ENCODE measurements around the gene CRYBA4. TPM values are rescaled to one million over a fixed set of nuclear protein-coding genes. Genes with fewer than 3 reads are reported as not detected.

CRYBA4 gene
- total RNA-seq, 1 donor from 2014 or later, result not detected

DNA sequence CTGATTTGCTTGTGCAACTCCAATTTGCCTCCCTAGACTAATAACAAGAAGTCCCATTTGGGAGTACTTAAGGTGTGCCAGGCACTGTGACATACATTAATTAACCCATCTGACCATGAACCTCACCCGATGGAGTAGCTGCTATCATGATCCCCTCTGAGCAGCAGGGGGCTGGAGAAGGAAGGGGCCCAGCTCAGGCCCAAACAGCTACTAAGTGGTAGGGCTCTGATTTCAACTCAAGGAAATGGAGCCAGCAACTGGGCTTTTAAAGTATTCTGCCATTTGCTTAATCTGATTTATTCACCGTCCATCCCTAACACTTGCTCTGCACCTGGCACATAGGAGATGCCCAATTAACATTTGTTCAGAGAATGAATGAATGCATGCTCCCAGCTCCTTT, 5.1 kb upstream of the CRYBA4 start:
- intact Hi-C loops (cut with DNase I), result no loop called here
- ATAC-seq (no peak), DNase-seq (ENCODE audit: missing footprints) (no peak)

DNA sequence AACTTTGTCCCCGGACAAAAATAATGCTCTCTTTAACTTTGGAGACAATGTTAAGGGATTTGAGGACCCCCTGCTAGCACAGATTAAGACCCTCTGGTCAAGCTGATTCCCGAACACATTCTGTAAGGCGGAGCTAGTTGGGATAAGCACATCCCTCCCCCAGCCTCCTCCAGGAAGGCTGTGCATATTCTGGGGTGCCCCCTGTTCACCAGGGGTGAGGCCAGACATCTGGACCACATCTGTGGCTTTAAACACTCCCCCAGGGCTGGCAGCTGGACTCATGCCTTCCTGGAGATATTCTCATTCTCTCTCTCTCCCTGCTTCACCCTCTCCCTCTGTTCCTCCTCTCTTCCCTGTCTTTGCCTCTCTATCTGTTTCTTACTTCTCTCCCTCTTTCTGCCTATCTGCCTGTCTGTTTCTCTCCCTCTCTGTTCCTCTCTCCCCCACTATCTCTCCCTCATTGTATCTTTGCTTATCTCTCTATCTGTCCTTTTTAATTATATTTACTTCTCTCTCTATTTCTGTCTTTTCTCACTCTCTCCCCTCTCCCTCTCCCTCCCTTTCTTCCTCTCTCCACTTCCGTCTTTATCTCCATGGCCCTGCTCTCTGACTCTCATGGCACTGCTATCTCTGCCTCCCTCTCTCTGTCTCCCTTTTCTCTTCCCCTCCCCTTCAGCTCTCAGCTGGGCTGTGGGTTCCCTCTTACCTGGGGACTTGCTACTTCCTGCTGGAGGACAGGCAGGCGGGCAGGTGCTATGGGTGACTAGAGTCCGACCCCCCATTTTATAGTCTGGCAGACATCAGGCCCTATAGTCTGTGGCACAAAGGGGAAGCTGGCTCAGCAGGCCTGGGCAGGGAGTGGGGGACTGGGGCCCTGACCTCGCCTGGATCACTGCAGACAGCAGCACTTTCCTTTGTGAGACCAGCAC, 4.2 kb upstream of the CRYBA4 start, which contains the start of gene CRYBB1:
CRYBB1 (minus strand) TSS at position 757 of the 929 bp plus-strand sequence. CDS start 1,708 bp downstream, outside the sequence.
- DNase-seq (ENCODE audit: missing footprints) (peak; percentile 69), ATAC-seq (peak; percentile 83)
- intact Hi-C loops (cut with DNase I), result no loop called here

DNA sequence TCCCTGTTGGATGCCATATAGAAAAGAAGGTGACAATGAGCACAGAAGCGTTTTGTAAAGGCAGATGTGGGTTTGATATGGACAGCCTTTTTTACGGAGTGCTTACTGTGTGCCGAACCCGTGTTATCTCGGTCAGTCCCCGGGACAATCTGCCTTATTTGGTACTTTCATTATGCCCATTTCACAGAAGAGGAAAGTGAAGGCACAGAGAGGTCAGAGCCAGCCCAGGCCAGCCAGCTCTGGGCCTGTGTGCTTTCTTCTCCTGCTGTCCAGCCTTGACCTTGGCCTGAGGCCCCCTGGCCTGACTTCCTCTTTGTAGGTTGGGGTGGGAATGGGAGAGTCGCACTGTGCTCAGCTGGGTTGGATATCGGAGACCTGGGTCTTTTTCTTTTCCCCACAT, 3.3 kb upstream of the CRYBA4 start:
- peak; percentile 7 for ATAC-seq
- DNase-seq (ENCODE audit: missing footprints), result no peak
- intact Hi-C loops (cut with DNase I), result no loop called here

DNA sequence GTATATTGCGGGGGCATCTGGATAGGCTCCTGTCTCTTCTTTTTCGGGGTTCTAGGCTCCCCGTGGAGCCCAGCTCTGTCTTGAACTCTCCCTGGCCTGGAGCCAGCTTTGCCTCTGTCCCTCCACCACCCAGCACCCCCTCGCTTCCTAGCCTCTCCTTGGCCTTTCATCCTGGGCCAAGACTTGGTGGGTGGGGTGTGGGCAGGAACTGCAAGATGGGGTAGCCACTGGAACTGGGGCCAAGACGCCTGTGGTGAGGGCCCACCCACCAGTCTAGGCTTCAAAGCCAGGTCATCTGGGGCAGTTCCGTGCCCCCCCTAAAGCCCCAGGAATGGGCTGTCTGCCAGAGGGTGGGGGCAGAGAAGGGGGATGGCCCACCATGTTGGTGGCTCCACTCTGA, 2.3 kb upstream of the CRYBA4 start:
- ATAC-seq, result no peak
- intact Hi-C loops (cut with DNase I), result no loop called here
- DNase-seq (ENCODE audit: missing footprints), result no peak

DNA sequence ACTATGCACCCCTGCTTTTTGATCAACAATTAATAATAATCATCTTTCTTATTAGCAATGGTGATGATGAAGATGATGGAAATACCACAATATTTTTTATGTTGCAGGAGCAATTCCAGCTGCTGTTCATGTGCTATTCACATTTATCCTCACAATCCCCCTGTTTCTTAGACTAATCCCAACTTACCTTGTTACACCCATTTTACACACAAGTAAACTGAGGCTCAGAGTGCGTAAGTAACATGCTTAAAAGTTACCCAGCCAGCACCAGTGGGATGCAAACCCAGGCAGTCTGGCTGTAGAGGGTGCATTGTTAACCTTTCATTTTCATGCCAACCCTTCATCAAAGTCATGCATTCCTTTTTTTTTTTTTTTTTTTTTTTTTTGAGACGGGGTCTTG, 1.6 kb upstream of the CRYBA4 start:
- intact Hi-C loops (cut with DNase I), result no loop called here
- DNase-seq (ENCODE audit: missing footprints), result no peak
- no peak for ATAC-seq

DNA sequence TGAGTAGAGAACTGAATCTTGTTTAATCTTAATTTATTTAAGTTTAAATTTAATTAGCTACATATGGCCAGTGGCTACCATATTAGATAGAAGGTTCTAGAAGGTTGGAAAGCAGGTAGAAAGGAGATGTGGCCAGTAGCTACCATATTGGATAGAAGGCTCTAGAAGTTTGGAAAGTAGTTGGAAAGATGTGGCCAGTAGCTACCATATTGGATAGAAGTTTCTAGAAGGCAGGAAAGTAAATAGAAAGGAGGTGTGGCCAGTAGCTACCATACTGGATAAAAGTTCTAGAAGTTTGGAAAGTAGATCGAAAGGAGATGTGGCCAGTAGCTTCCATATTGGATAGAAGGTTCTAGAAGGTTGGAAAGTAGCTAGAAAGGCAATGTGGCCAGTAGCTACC, 2.2 kb downstream of the CRYBA4 start:
- DNase-seq (ENCODE audit: missing footprints) (no peak), ATAC-seq (no peak)
- intact Hi-C loops (cut with DNase I), result no loop called here

DNA sequence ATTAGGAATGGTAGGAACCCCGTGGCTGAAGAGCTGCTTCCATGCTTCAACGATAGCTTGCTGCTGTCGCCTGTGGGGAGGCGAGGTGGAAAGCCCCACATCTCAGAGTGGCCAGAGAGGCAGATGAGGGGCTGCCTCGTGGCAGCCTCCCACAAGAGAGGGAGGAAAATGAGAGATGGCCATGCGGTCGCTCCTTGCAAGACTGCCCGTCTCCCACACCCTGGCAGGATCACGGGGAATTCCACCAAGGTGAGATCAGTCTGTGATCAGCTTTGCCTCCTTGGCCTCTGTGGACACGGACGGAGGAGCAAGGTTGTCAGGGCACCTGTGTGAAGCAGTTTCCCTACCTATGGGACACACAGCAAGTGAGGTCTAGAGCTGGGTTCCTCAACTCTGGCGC, 3.0 kb downstream of the CRYBA4 start:
- no peak for DNase-seq (ENCODE audit: missing footprints)
- intact Hi-C loops (cut with DNase I), result no loop called here
- ATAC-seq, result no peak

DNA sequence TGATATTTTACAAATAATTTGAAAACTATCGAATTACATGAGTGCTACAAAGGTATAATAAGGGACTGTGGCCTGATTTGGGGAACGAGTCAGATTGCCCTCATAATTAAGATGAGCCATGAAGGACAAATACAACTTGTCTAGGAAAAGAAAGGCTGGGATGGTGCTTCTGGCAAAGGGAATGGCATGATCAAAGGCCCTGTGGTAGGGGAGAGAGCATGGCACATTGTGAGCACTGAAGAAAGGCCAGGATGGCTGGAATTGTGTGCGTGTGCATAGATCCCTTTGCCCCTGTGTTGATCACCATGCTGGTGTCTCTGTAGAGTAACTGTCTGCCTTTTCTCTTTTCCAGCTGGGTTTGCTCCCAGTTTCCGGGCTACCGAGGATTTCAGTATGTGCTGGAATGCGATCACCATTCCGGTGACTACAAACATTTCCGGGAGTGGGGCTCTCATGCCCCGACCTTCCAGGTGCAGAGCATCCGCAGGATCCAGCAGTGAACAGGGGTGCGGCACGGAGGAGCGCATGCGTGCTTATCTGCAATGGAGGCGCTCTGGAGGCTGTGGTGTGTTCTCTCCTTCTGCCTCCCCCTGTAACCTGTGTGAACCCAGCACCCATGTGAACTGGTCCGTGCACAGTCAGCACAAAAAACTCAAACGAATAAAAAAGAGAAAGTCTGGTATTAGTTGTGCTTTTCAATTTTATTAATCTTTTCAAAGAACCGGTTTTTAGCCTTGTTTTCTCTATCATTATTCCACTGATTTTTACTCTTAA, 8.4 kb downstream of the CRYBA4 start:
- no peak for DNase-seq (ENCODE audit: missing footprints)
- no peak for ATAC-seq
- intact Hi-C loops (cut with DNase I), result no loop called here

DNA sequence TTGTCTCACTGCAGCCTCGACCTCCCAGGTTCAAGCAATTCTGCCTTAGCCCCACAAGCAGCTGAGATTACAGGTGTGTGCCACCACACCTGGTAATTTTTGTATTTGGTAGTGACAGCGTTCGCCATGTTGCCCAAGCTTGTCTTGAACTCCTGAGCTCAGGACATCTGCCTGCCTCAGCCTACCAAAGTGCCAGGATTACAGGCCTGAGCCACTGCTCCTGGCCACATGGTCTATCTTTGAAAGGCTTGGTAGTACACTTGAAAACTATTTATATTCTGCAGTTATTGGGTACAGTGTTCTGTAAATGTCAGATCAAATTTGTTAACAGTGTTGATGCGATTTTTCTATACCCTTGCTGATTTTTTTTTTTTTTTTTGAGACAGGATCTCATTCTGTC, 9.5 kb downstream of the CRYBA4 start:
- ATAC-seq (no peak), DNase-seq (ENCODE audit: missing footprints) (no peak)
- intact Hi-C loops (cut with DNase I), result no loop called here

DNA sequence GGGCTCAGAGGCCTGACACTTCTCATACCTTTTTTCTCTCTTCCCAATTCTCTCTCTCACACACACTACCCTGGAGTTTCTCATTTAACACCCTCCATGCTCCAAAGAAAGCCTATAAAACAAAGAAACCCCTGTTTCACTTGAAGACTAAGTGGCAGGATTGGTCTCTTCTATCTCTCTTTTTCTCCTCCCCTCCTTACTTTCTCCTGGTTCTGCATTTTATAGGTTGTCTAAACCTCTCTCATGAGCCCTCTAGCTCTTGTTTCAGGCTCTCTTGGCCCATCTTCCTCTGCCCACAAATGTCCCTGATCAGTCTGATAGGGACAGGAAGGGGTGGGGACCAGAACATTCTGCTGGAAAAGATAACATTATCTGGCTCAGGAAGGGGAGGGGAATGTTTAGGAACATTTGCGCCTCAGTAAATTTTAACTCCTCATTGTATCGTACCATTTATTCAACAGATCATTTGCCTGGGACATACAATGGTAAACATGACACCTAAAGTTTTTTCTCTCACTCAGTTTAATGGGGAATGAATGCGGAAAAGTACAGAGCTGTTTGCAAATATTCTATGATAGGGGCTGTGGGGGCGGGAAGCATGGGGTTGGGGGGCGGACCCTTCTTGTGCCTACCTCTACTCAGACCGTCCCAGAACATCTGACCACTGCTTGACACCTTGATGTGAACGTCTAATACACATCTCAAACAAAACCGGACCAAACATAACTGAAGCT, 10.8 kb downstream of the CRYBA4 start:
- no peak for DNase-seq (ENCODE audit: missing footprints)
- intact Hi-C loops (cut with DNase I), result no loop called here
- ATAC-seq, result peak; percentile 31

DNA sequence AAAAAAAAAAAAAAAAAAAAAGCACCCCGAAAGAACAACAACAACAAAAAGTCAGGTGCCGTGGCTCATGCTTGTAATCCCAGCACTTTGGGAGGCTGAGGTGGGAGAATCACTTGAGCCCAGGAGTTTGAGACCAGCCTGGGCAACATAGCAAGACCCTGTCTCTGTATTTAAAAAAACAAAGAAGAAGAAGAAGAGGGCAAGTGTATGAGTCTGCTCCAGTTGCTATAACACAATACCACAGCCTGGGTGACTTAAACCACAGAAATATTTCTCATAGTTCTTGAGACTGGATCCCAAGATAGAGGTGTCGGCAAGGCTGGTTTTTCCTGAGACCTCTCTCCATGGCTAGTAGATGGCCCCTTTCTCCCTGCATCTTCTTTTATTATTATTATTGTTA, 12.4 kb downstream of the CRYBA4 start:
- ATAC-seq, result no peak
- no peak for DNase-seq (ENCODE audit: missing footprints)
- intact Hi-C loops (cut with DNase I), result no loop called here

DNA sequence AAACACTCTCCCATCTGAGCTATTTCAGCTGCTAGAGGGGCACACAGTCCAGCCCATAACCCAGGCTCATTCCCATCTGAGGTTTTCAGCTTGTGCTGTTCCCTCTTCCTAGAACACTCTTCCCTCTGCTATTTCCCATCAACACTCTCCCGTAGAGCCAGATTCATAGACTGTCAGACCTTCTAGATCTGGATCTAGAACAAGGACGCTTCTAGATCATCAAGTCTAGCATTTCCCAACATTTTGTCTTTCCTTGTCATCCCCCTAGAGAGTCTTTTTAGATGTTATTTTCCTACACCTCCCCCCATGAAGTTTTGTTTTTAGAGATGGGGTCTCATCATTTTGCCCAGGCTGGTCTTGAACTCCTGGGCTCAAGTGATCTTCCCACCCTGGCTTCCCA, 13.4 kb downstream of the CRYBA4 start:
- DNase-seq (ENCODE audit: missing footprints) (no peak), ATAC-seq (no peak)
- intact Hi-C loops (cut with DNase I), result no loop called here

DNA sequence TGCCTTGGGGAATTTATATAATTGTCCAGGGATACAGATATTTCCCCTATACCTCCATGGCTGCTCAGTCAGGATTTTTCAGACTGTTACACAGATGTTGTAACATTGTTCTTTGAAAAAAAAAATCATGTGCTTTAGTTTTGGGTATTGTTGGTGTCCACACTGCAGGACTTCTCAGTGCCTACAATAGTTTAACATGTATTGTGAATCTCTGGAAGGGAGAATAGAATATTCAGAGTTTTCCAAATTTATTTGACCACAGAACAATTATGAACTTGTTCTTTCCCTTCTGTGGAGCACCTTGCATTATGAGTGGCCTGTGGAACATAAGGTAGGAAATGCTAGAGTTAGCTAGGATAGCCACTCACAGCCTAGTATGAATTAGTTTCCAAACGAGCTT, 14.5 kb downstream of the CRYBA4 start:
- intact Hi-C loops (cut with DNase I), result no loop called here
- DNase-seq (ENCODE audit: missing footprints) (no peak), ATAC-seq (no peak)

DNA sequence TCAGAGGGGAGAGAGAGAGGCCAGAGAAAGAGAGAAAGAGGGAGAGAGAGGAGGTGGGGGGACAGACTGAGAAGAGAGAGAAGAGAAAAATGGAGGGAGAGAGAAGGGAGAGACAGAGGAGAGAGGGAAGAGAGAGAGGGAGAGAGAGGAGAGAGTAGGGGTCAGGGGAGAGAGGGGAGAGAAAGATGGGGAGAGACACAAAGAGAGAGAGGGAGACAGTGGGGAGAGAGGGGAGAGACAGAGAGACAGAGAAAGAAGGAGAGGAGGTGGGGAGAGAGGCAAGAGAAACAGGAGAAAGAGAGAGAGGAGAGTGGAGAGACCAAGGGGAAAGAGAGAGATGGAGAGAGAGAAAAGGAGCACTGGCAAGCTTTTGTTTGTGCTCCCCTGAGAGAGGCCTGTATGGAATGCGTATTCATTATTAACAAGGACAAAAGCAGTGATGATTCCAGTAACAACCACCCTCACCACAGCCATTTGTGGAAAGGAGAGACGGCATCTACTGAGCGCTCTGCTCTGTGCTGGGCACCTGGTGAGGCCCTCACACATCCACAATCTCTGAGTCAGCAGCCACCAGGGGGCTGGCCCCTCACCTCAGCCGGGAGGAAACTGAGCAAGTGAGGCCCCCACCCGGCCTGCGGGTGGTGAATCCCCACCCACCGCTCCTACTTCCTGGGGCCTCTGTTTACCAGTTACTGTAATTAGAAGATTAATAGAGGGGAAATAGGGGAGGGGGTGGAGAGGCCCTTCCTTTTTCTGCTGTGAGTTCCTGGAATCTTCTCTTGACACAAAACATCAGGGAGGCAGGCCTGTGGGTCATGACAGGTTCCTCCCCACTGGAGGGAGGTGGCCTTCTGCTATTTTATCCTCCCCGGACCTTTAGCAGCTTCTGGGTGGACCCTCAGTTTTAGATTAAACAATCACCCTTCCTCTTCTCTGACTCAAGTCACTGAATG, 21.0 kb downstream of the CRYBA4 start:
- intact Hi-C loops (cut with DNase I), result no loop called here
- no peak for ATAC-seq
- DNase-seq (ENCODE audit: missing footprints), result no peak

DNA sequence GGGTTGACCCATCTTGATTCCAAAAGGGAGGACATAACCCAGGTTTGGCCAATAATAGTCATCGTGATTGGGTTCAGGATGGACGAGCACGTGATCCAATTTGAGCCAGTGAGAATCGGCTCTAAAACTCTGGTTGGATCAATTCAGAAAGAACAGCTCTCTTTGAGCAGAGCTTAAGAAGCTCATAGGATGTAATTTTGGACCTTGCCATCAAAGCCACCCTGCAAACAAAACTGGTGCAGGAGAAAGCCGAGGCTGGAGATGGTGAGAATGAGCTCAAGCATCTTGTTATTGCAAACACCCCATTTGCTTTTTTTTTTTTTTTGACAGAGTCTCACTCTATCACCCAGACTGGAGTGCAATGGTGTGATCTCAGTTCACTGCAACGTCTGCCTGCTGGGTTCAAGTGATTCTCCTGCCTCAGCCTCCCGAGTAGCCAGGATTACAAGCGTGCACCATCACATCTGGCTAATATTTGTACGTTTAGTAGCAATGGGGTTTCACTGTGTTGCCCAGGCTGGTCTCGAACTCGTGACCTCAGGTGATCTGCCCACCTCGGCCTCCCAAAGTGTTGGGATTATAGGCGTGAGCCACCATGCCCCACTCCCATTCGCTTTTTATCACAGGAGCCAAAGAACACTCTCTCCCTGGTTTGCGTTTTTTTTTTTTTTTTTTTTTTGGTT, 21.8 kb downstream of the CRYBA4 start:
- no peak for ATAC-seq
- intact Hi-C loops (cut with DNase I), result no loop called here

DNA sequence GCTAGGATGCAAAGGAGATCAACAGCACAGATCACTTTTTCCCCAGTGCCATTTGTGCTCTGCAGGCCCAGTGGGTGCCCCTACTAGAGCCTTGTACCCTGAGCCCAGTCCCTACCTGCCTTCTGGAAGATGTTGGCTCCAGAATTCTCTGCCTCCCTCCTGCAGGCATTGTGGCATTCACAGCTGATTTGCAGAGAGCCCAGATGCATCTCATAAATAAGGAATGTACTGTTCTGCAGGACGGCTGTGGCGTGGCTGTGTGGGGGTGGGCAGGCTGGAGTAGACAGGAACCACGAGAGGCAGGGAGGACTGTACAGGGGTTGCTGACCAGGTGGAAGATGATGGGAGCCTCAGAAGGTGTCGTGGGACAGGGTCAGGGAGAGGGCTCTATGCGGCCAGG, 24.4 kb downstream of the CRYBA4 start:
- no peak for ATAC-seq
- DNase-seq (ENCODE audit: missing footprints), result no peak
- intact Hi-C loops (cut with DNase I), result no loop called here

More for the DNA sequence above, 21.8 kb downstream of the CRYBA4 start:
- DNase-seq (ENCODE audit: missing footprints), result no peak

DNA sequence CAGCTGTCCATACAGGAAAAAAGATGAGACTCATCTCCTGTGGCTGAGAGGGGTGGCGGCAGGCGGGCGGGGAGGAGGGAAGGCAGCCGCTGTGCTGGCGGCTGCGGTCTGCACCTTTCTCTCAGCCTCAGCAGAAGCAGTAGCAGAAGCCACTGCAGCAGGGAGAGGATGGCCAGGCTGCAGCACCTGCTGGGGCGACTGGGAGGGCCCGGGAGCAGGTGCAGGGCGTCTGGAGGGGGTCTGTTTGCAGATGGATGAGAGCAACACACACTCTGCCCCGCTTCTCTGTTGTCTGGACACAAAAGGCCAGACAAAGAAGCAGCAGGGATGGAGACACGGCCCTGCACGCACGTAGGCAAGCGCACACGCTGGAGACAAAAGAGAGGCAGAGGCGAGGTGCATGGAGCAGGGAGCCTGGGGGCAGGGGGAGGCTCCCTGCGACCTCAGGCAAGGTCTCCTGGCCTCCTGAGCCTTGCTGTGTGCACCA, 26.3 kb downstream of the CRYBA4 start:
- DNase-seq (ENCODE audit: missing footprints) (no peak), ATAC-seq (no peak)
- intact Hi-C loops (cut with DNase I), result no loop called here
